GM18868 (cell line): Measurements from ENCODE around the gene USP8.
A peak's percentile ranks its signal among the peaks of the same experiment; 100 is the strongest.
"Not testable (repeated sequence)": the region's sequence is repeated elsewhere in the genome, so short reads cannot be mapped to it uniquely, and the experiment has no call there.

Source experiments
- ATAC-seq: cut with Tn5 transposase; IDR thresholded peaks from one replicate; pipeline ENCODE4 v1.9.1; 2021; ENCODE audit warnings: mild to moderate bottlenecking, moderate library complexity; ENCODE audit not compliant: unreplicated experiment

Gene USP8

GRCh38 chr15:50438251-50438650, 14.0 kb downstream of the USP8 start:
- no peak for ATAC-seq

- no peak for ATAC-seq
Observed at GRCh38 chr15:50440932-50441331, 16.7 kb downstream of the USP8 start.

GRCh38 chr15:50452927-50453326, 28.7 kb downstream of the USP8 start:
- ATAC-seq = no peak

GRCh38 chr15:50458348-50459112, 34.3 kb downstream of the USP8 start:
- ATAC-seq = no peak

- ATAC-seq = peak; percentile 47
Observed at GRCh38 chr15:50463423-50464358, 39.5 kb downstream of the USP8 start.

GRCh38 chr15:50471072-50471471, 46.9 kb downstream of the USP8 start:
- no peak for ATAC-seq

- no peak for ATAC-seq
Observed at GRCh38 chr15:50476143-50476542, 51.9 kb downstream of the USP8 start.

- peak; percentile 85 for ATAC-seq
Observed at GRCh38 chr15:50484781-50485180, 60.6 kb downstream of the USP8 start.

- ATAC-seq = no peak
Observed at GRCh38 chr15:50485389-50485788, 61.2 kb downstream of the USP8 start.

GRCh38 chr15:50487287-50487686, 63.1 kb downstream of the USP8 start:
- ATAC-seq = no peak

- no peak for ATAC-seq
Observed at GRCh38 chr15:50493625-50494024, 69.4 kb downstream of the USP8 start.

GRCh38 chr15:50494547-50494946, 70.3 kb downstream of the USP8 start:
- not testable (repeated sequence) for ATAC-seq

GRCh38 chr15:50496692-50497091, 72.5 kb downstream of the USP8 start:
- ATAC-seq = peak; percentile 60

- ATAC-seq = no peak
Observed at GRCh38 chr15:50500352-50500751, 76.1 kb downstream of the USP8 start.

- no peak for ATAC-seq
Observed at GRCh38 chr15:50501815-50502214, 77.6 kb downstream of the USP8 start.

- ATAC-seq = no peak
Observed at GRCh38 chr15:50503144-50503543, 78.9 kb downstream of the USP8 start.

- ATAC-seq = not testable (repeated sequence)
Observed at GRCh38 chr15:50505656-50506055, 81.5 kb downstream of the USP8 start.

GRCh38 chr15:50506121-50506520, 81.9 kb downstream of the USP8 start:
- no peak for ATAC-seq

GRCh38 chr15:50513001-50513400, 88.8 kb downstream of the USP8 start:
- ATAC-seq = no peak

GRCh38 chr15:50519740-50520425, 95.7 kb downstream of the USP8 start:
- ATAC-seq = no peak

- no peak for ATAC-seq
Observed at GRCh38 chr15:50523851-50524251, 99.6 kb downstream of the USP8 start.
